Stimulated activated CD4-positive, alpha-beta T cell treated with anti-CD3 and anti-CD28 coated beads, TNF-alpha, amount 100 ng/mL, for 1 hour (primary cell): ENCODE results near the gene TMEM128.
"Not testable (repeated sequence)": the region's sequence is repeated elsewhere in the genome, so short reads cannot be mapped to it uniquely, and the experiment has no call there.

Experiments
- DNase-seq, 3 donors: peaks; one replicate each; pipeline ENCODE4 v3.0.0-alpha.2; 2020; ENCODE audit warnings: low read depth in 3 of 3, low spot score in 1 of 3

TMEM128 gene

GRCh38 chr4:4195354-4195753, 52.7 kb downstream of the TMEM128 start:
- DNase-seq: no peak

DNA sequence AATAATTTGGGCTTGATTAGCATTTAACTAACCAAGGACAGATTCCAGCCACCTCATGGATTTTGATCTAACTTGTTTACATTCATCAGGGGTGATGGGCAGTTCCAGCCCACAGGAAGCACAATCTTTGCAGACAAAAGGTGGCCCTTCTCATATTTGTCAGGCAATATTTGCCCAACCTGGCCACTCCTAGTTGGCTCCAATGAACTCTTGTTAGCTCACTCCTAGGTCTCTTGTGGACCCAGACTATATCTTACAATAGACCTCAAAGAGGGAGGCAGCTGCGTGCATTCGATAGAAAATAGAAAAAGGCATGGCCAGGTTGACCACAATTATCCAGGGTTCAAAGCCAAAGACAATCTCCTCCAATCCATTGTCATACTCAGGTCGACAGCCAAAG, 59.5 kb downstream of the TMEM128 start:
- DNase-seq: not testable (repeated sequence)
